Neuronal stem cell (in vitro differentiated cells): Measurements from ENCODE around the gene DTYMK.
A peak's percentile ranks its signal among the peaks of the same experiment; 100 is the strongest.

Experiments used
- DNase-seq: peaks from one replicate; pipeline ENCODE4 v3.0.0-alpha.2; 2013; ENCODE audit warnings: low spot score
- H2AFZ ChIP-seq: one replicate; pipeline ENCODE4 v1.6.1; 2013; ENCODE audit warnings: mild to moderate bottlenecking, low read length, inconsistent platforms
- H2AK5ac ChIP-seq: 2 replicates; pipeline ENCODE4 v1.6.1; 2013; ENCODE audit warnings: low read depth, mild to moderate bottlenecking, inconsistent platforms, low read length, moderate library complexity, mixed read lengths
- H2BK120ac ChIP-seq: 2 replicates; pipeline ENCODE4 v1.6.1; 2013; ENCODE audit warnings: low read depth, mild to moderate bottlenecking, inconsistent platforms, low read length, moderate library complexity, mixed read lengths
- H2BK12ac ChIP-seq: one replicate; pipeline ENCODE4 v1.6.1; 2013; ENCODE audit warnings: low read length, inconsistent platforms
- H2BK15ac ChIP-seq: 2 replicates; pipeline ENCODE4 v1.6.1; 2013; ENCODE audit warnings: mild to moderate bottlenecking, low read length, inconsistent platforms, mixed read lengths
- H2BK5ac ChIP-seq: one replicate; pipeline ENCODE4 v1.6.1; 2013; ENCODE audit warnings: inconsistent platforms, mild to moderate bottlenecking, low read length, moderate library complexity
- H3K14ac ChIP-seq: one replicate; pipeline ENCODE4 v1.6.1; 2013; ENCODE audit warnings: low read length, inconsistent platforms
- H3K18ac ChIP-seq: 2 replicates; pipeline ENCODE4 v1.6.1; 2013; ENCODE audit warnings: low read length, inconsistent platforms
- H3K23ac ChIP-seq: 2 replicates; pipeline ENCODE4 v1.6.1; 2013; ENCODE audit warnings: low read depth, mild to moderate bottlenecking, mixed read lengths, low read length, inconsistent platforms; ENCODE audit not compliant: poor library complexity
- H3K27ac ChIP-seq: replicated peaks from 3 replicates; pipeline ENCODE4 v1.5.1; 2013; ENCODE audit warnings: low read length, inconsistent platforms
- H3K27me3 ChIP-seq, 3 experiments: 2 replicates each; pipeline ENCODE4 v1.6.1; 2013; ENCODE audit warnings: low read length in 3 of 3, mild to moderate bottlenecking in 2 of 3, inconsistent platforms in 1 of 3, low read depth in 1 of 3, mixed read lengths in 1 of 3, moderate library complexity in 1 of 3; ENCODE audit not compliant: control insufficient read depth in 3 of 3, insufficient read depth in 3 of 3
- H3K36me3 ChIP-seq, 2 donors: replicated peaks in 1 of 2; 2 replicates each; pipeline ENCODE4 v1.6.1; 2013; ENCODE audit warnings: low read length in 2 of 2; ENCODE audit not compliant: control insufficient read depth in 2 of 2, insufficient read depth in 2 of 2
- H3K4ac ChIP-seq: 2 replicates; pipeline ENCODE4 v1.6.1; 2013; ENCODE audit warnings: inconsistent platforms, mild to moderate bottlenecking, low read length, moderate library complexity
- H3K4me1 ChIP-seq, 2 donors: 1 replicate in 1 of 2; 2 replicates in 1 of 2; pipeline ENCODE4 v1.6.1; 2013; ENCODE audit warnings: low read length in 2 of 2, low read depth in 1 of 2; ENCODE audit not compliant: control insufficient read depth in 2 of 2, insufficient read depth in 1 of 2
- H3K4me2 ChIP-seq: one replicate; pipeline ENCODE4 v1.6.1; 2013; ENCODE audit warnings: mild to moderate bottlenecking, low read length, inconsistent platforms; ENCODE audit not compliant: insufficient read depth, poor library complexity, severe bottlenecking
- H3K4me3 ChIP-seq, 2 donors: 2 replicates each; pipeline ENCODE4 v1.5.1; 2013; ENCODE audit warnings: low read length in 2 of 2, mild to moderate bottlenecking in 2 of 2, inconsistent platforms in 1 of 2, moderate library complexity in 1 of 2
- H3K79me1 ChIP-seq: one replicate; pipeline ENCODE4 v1.6.1; 2013; ENCODE audit warnings: low read depth, mild to moderate bottlenecking, inconsistent platforms, low read length, moderate library complexity
- H3K9ac ChIP-seq: one replicate; pipeline ENCODE4 v1.6.1; 2013; ENCODE audit warnings: mild to moderate bottlenecking, low read depth, low read length, inconsistent platforms; ENCODE audit not compliant: poor library complexity
- H3K9me3 ChIP-seq, 2 donors: replicated peaks in 1 of 2; 2 replicates each; pipeline versions ENCODE3 to v1.6.1; 2013; ENCODE audit warnings: low read length in 2 of 2, mild to moderate bottlenecking in 2 of 2, inconsistent platforms in 1 of 2, low read depth in 1 of 2, mixed read lengths in 1 of 2, moderate library complexity in 1 of 2; ENCODE audit not compliant: control insufficient read depth in 2 of 2, insufficient read depth in 1 of 2
- H4K8ac ChIP-seq: one replicate; pipeline ENCODE4 v1.6.1; 2013; ENCODE audit warnings: low read depth, mild to moderate bottlenecking, inconsistent platforms, low read length, moderate library complexity
- H4K91ac ChIP-seq: one replicate; pipeline ENCODE4 v1.6.1; 2013; ENCODE audit warnings: low read length, low read depth, mild to moderate bottlenecking, inconsistent platforms; ENCODE audit not compliant: poor library complexity
- WGBS, 2 donors: extraction: QIAGEN DNeasy Blood & Tissue Kit; methylation state at CpG; one replicate each; pipeline ENCODE4 v1.1.7; 2013; ENCODE audit warnings: missing lambda C conversion rate in 2 of 2, mixed read lengths in 1 of 2; ENCODE audit not compliant: insufficient read length in 2 of 2, insufficient replicate concordance in 1 of 2; ENCODE audit errors: extremely low coverage in 2 of 2; 5-methylcytosine and 5-hydroxymethylcytosine counted together

DTYMK gene

DNA sequence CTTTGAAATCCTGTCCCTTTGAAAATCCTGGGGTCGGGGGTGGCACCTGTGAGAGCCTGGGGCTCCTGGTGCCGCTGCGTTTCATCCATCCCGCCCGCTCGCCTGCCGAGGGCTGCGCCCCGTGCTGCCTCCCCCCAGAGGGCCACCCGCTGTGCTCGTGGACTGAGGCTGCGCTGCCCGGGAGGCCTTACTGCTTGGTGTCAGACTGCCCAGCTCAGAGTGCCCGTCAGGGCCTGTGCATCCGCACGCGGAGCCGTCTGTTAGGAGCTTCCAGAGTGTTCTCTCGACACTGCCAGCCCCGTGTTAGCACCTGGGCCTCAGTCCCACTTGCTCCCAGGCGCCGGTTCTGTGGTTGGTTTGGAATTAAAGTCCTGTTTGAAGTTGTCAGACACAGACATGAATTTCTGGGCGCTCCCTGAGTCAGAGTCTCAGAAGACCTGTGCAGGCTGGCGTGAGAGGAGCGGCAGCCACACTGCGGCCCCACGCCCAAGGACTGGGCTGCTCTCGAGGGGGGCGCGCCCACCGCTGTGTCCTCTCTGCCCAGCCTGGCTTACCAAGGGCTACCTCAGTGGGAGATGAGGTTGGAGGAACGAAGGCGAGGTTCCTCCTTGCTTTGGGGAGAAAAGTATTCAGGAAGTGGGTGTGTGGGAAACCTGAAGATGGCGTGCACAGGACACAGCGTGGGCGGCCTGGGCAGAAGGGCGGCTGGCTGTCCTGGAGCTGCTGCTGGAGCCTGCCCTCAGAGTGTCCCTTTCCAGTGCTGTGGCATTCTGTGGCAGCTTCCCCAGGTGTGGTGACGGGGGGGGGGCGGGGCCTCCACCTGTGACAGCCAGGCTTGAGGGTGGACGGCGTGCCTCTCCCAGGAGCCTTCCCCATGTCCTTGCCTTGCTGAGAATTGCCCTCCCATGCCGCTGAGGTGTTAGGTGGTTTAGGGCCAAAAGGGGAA lies 14.1 kb downstream of the DTYMK start:
- H2AFZ ChIP-seq: no peak overlapping the region
- no peak overlapping the region for H3K4ac ChIP-seq
- H3K18ac ChIP-seq: no peak overlapping the region
- DNase-seq: no peak
- no peaks in the 10 kb centered on the region for H3K4me1 ChIP-seq
- H3K36me3 ChIP-seq: peaks cover 51 to 97% of the 10 kb centered on the region in 2 donors
- H3K9ac ChIP-seq: peak overlapping the region; percentile 60
- H2BK120ac ChIP-seq: no peak overlapping the region
- H2AK5ac ChIP-seq: no peak overlapping the region
- peak overlapping the region; percentile 65 for H4K8ac ChIP-seq
- no peak overlapping the region for H4K91ac ChIP-seq
- H3K9me3 ChIP-seq: no peaks in the 10 kb centered on the region
- no peak overlapping the region for H2BK12ac ChIP-seq
- H3K79me1 ChIP-seq: peaks cover 3% of the 10 kb centered on the region
- H2BK5ac ChIP-seq: no peak overlapping the region
- H3K27ac ChIP-seq: no peak overlapping the region
- H3K23ac ChIP-seq: peak overlapping the region; percentile 73
- no peak overlapping the region for H3K14ac ChIP-seq
- no peak overlapping the region for H3K4me2 ChIP-seq
- H3K4me3 ChIP-seq: no peak overlapping the region
- WGBS, 2 donors: no CpG with 5 or more reads among the region's 42 CpGs
- H2BK15ac ChIP-seq: no peak overlapping the region
- no peaks in the 10 kb centered on the region for H3K27me3 ChIP-seq

DNA sequence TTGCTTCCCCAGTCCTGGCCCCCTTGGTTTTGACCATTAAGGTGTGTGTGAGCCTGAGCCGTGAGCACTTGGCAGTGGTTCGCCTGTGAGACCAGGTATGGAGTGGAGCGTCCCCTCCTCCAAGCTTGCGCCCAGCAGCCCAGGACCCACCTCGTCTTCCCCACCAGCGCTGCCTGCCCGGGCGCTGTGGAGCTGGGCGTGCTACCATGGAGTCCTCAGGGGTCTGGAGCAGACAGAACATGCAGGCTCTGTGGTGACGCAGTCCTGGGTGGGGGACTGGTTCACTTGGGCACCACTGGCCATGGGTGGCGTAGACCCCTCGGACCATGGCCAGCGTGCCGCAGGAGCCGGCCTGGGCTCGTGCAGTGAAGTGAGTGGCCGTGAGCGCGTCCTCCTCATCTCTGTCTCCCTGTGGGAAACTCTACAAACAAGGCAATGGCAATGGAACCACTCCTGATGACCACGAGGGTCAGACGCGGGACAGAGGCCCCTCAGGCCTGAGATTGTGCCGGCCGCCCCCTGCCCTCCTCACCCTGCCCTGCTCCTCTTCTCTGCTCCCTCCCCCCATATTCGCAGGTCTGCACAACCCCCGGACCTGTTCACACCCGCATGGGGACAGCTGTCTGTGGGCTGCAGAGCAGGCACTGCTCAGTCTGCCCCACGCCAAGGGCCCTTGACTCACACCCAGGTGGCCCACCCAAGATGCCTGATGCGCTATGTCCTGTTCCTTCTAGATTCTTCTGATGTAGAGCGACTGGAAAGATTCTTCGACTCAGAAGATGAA lies 15.0 kb downstream of the DTYMK start:
- H3K9me3 ChIP-seq: no peaks in the 10 kb centered on the region
- H3K4me2 ChIP-seq: no peak overlapping the region
- H4K91ac ChIP-seq: no peak overlapping the region
- H3K27ac ChIP-seq: no peak overlapping the region
- H3K23ac ChIP-seq: no peak overlapping the region
- no peak overlapping the region for H2BK12ac ChIP-seq
- peaks cover 44 to 96% of the 10 kb centered on the region in 2 donors for H3K36me3 ChIP-seq
- H3K4me1 ChIP-seq: peaks cover 3 to 4% of the 10 kb centered on the region in 2 donors
- H3K14ac ChIP-seq: no peak overlapping the region
- no peak overlapping the region for H2BK120ac ChIP-seq
- H2AK5ac ChIP-seq: no peak overlapping the region
- H3K4ac ChIP-seq: no peak overlapping the region
- H3K18ac ChIP-seq: no peak overlapping the region
- H3K4me3 ChIP-seq: no peak overlapping the region
- no peaks in the 10 kb centered on the region for H3K27me3 ChIP-seq
- no peak overlapping the region for H4K8ac ChIP-seq
- WGBS, 2 donors: no CpG with 5 or more reads among the region's 31 CpGs
- H2BK5ac ChIP-seq: no peak overlapping the region
- H2BK15ac ChIP-seq: no peak overlapping the region
- no peak for DNase-seq
- peaks cover 6% of the 10 kb centered on the region for H3K79me1 ChIP-seq
- H3K9ac ChIP-seq: peak overlapping the region; percentile 70
- no peak overlapping the region for H2AFZ ChIP-seq

DNA sequence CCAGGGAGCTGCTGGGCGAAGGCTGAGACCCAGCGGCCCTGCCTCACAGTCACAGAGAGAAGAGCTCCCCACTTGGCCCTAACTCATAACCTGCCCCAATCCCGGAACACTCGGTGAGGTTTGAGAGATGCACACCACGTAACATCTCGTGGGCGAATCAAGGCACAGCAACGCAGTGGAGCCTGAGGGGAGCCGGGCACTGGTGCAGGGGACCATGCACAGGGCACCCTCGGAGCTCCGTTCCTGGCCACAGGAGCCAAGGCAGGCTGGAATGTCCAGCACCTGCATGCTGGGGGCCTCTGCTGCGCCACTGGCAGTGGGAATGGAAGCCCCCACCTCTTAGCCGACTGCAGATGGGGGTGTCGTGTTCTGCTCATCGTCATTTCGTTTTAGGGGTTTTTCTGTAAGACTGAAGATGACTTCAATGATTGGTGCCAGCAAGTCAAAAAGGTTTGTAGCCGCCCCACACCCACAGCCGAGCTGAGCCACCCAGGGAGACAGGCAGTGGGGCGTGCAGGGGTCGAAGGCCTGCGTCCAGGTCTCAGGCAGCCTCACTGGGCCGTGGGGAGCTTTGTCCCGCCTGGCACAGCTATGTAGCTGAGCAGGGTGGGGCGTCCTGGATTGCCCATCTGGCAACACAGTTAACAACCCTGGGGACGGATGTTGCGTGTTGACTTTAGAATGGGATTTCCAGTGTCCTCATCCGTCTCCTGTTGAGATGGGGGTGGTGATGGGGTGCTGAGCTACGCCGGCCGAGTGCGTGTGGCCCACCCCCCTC lies 16.1 kb downstream of the DTYMK start:
- no peak for DNase-seq
- Histone ChIP-seq H3K23ac (peak overlapping the region; percentile 85), H3K4me3 (no peak overlapping the region), H2AFZ (no peak overlapping the region), H3K9me3 (no peaks in the 10 kb centered on the region), H3K36me3 (peaks cover 38 to 85% of the 10 kb centered on the region in 2 donors), H3K9ac (no peak overlapping the region), H2AK5ac (no peak overlapping the region), H3K79me1 (peaks cover 6% of the 10 kb centered on the region), H2BK120ac (no peak overlapping the region), H3K18ac (no peak overlapping the region), H3K27ac (no peak overlapping the region), H4K8ac (no peak overlapping the region), H2BK12ac (no peak overlapping the region), H3K4ac (no peak overlapping the region), H3K27me3 (no peaks in the 10 kb centered on the region), H2BK5ac (no peak overlapping the region), H4K91ac (no peak overlapping the region), H3K14ac (no peak overlapping the region), H3K4me1 (peaks cover 8 to 15% of the 10 kb centered on the region in 2 donors), H2BK15ac (no peak overlapping the region), H3K4me2 (peak overlapping the region; percentile 11)
- no CpG with 5 or more reads among the region's 31 CpGs for WGBS, 2 donors
